HepG2 (cell line): ENCODE results near the gene BTRC. TPM values are rescaled to one million over a fixed set of nuclear protein-coding genes. Genes with fewer than 3 reads are reported as not detected.

ENCODE experiments used
- ATAC-seq: fragments of 200-7000 bp; cut with Tn5 transposase; 3 replicates; pipeline ENCODE4 v1.9.1; 2020; ENCODE audit warnings: mild to moderate bottlenecking, moderate library complexity
- BruUV-seq: library from RNA; stranded (reverse); fragments of 400-500 nt; replicated peaks from 2 replicates; lab custom pipeline; 2021; lab: Mats Ljungman, UMichigan
- CTCF ChIA-PET: fragments of 300-600 bp; formaldehyde crosslinking; extraction: SDS; loops from one replicate; lab custom pipeline; 2021; ENCODE audit warnings: low total read pairs, inconsistent platforms, low intra/inter-chr PET ratio; lab: Yijun Ruan, JAX
- POLR2A ChIA-PET: fragments of 350-600 bp; sonication (Branson Sonifier 250); formaldehyde crosslinking; loops from one replicate; lab custom pipeline; 2020; ENCODE audit warnings: antibody characterized with exemption, inconsistent platforms; lab: Yijun Ruan, JAX
- DNase-seq: peaks from one replicate; pipeline ENCODE4 v3.0.0-alpha.2; 2015; ENCODE audit warnings: low spot score
- FAIRE-seq: peaks from 3 replicates; lab custom pipeline; 2011; peaks lifted over from hg19 to GRCh38; lab: Jason Lieb, UNC
- H2AFZ ChIP-seq: one replicate; pipeline ENCODE4 v1.6.1; 2011; ENCODE audit warnings: low read length, inconsistent platforms
- H3K27ac ChIP-seq: fragments of 300-600 bp; 3 replicates; pipeline ENCODE4 v1.8.0; 2011; ENCODE audit warnings: mixed run types, mild to moderate bottlenecking, mixed read lengths, low read length, inconsistent platforms; ENCODE audit not compliant: insufficient read depth; ENCODE audit errors: extremely low read length
- H3K27me3 ChIP-seq, 2 experiments: fragments of 200-600 bp in 1 of 2; 2 replicates in 1 of 2; 3 replicates in 1 of 2; pipeline versions ENCODE4 v1.6.0 to v1.8.0; 2011; ENCODE audit warnings: low read length in 2 of 2, mild to moderate bottlenecking in 2 of 2, moderate library complexity in 2 of 2, inconsistent platforms in 1 of 2; ENCODE audit not compliant: insufficient read depth in 2 of 2, control insufficient read depth in 1 of 2
- H3K36me3 ChIP-seq, 2 experiments: fragments of 200-600 bp in 1 of 2; replicated peaks in 1 of 2; 2 replicates in 1 of 2; 3 replicates in 1 of 2; pipeline versions ENCODE4 v1.5.1 to v1.8.0; 2011; ENCODE audit warnings: low read length in 2 of 2, inconsistent platforms in 1 of 2; ENCODE audit not compliant: insufficient read depth in 2 of 2, control insufficient read depth in 1 of 2
- H3K4me1 ChIP-seq: 2 replicates; pipeline ENCODE4 v1.5.1; 2012; ENCODE audit warnings: low read length, inconsistent platforms; ENCODE audit not compliant: insufficient read depth
- H3K4me2 ChIP-seq: 2 replicates; pipeline ENCODE4 v1.6.0; 2011; ENCODE audit warnings: low read depth, low read length, inconsistent platforms
- H3K4me3 ChIP-seq, 3 experiments: fragments of 200-600 bp in 1 of 3; sonication (generic), shearing (Covaris generic) in 1 of 3; replicated peaks in 1 of 3; 2 replicates each; pipeline ENCODE4 v1.5.1; 2011 to 2016; ENCODE audit warnings: low read length in 3 of 3, inconsistent platforms in 2 of 3, low read depth in 2 of 3, mild to moderate bottlenecking in 2 of 3, control low read depth in 1 of 3, mixed read lengths in 1 of 3; ENCODE audit not compliant: insufficient read depth in 1 of 3
- H3K79me2 ChIP-seq: one replicate; pipeline ENCODE4 v1.6.1; 2011; ENCODE audit warnings: low read length, inconsistent platforms; ENCODE audit not compliant: insufficient read depth
- H3K9ac ChIP-seq: 2 replicates; pipeline ENCODE4 v1.6.0; 2011; ENCODE audit warnings: mild to moderate bottlenecking, low read depth, low read length, inconsistent platforms; ENCODE audit not compliant: insufficient read depth
- H3K9me3 ChIP-seq: 2 replicates; pipeline ENCODE4 v1.5.1; 2012; ENCODE audit warnings: mild to moderate bottlenecking, low read length
- H4K20me1 ChIP-seq: 2 replicates; pipeline ENCODE4 v1.6.0; 2011; ENCODE audit warnings: inconsistent platforms, mild to moderate bottlenecking, low read length, moderate library complexity; ENCODE audit not compliant: insufficient read depth
- FOXJ3 ChIP-seq: sonication (generic); formaldehyde crosslinking; IDR thresholded peaks from 2 replicates; pipeline ENCODE4 v1.4.0; 2020; ENCODE audit warnings: missing genetic modification reagents, mild to moderate bottlenecking, borderline replicate concordance
- JUNB ChIP-seq: sonication (generic); formaldehyde crosslinking; IDR thresholded peaks from 2 replicates; pipeline ENCODE4 v1.8.0; 2022; ENCODE audit warnings: missing genetic modification reagents, mild to moderate bottlenecking, borderline replicate concordance
- PHF8 ChIP-seq: sonication (generic); formaldehyde crosslinking; IDR thresholded peaks from 2 replicates; pipeline ENCODE4 v1.5.0; 2020; ENCODE audit warnings: missing genetic modification reagents
- TCF12 ChIP-seq, 2 experiments: fragments of 450-650 bp in 1 of 2; sonication (generic) in 1 of 2; formaldehyde crosslinking in 1 of 2; IDR thresholded peaks; 2 replicates each; pipeline versions ENCODE4 v1.6.1 to v1.8.0; 2017 to 2022; ENCODE audit warnings: antibody characterized with exemption in 1 of 2, mild to moderate bottlenecking in 1 of 2, missing genetic modification reagents in 1 of 2, moderate library complexity in 1 of 2
- ZBTB34 ChIP-seq: sonication (generic); formaldehyde crosslinking; IDR thresholded peaks from 2 replicates; pipeline ENCODE4 v1.8.0; 2022; ENCODE audit warnings: mild to moderate bottlenecking, missing genetic modification reagents
- ZNF605 ChIP-seq: sonication (generic); formaldehyde crosslinking; IDR thresholded peaks from 2 replicates; pipeline ENCODE4 v1.8.0; 2022; ENCODE audit warnings: mild to moderate bottlenecking, missing genetic modification reagents
- WGBS: methylation state at CpG from one replicate; pipeline ENCODE4 v1.1.6; 2017; ENCODE audit warnings: low lambda C conversion rate; 5-methylcytosine and 5-hydroxymethylcytosine counted together
- in situ Hi-C: cut with HindIII; loops from 2 replicates; pipeline ENCODE4 v1.10.0; 2017; ENCODE audit warnings: low pct_unique_long_range_greater_than_20kb; ENCODE audit not compliant: extremely low pct_ligation_motif_present
- intact Hi-C: fragments of 100-400 bp; cut with micrococcal nuclease; formaldehyde crosslinking; loops from one replicate; pipeline ENCODE4 v1.10.0; 2022; ENCODE audit not compliant: unreplicated experiment
- polyA plus RNA-seq, 8 experiments: library from polyadenylated mRNA; depleted of rRNA in 3 of 8; stranded (reverse) in 7 of 8; unstranded in 1 of 8; fragments of >200 nt; fragmentation: Illumina TruSeq in 4 of 8; extraction: Trizol in 4 of 8; gene quantifications; 2 replicates each; pipeline versions ENCODE4 v1.2.1 to v1.2.3, GENCODE V29; 2011 to 2016; ENCODE audit warnings: low read depth in 4 of 8, missing spikeins in 1 of 8, mixed read lengths in 1 of 8; ENCODE audit not compliant: insufficient read depth in 1 of 8
- total RNA-seq, 5 experiments: library from RNA; depleted of rRNA; stranded (reverse); fragments of >200 nt; fragmentation: Illumina TruSeq; extraction: Trizol; gene quantifications; 2 replicates each; pipeline ENCODE4 v1.2.3, GENCODE V29; 2016; ENCODE audit warnings: low read depth in 1 of 5

Gene BTRC
- total and polyA plus RNA-seq, 2 of the 13 experiments (the other 11 are each of a cell fraction or from before 2014, with no cell fraction given) = 12.0 to 14.4 TPM

GRCh38 chr10:101485207-101485606 lies 131.2 kb downstream of the BTRC start (continued):
- TF ChIP-seq JUNB (CRISPR knock-in tag) (no peak), PHF8 (no peak), TCF12 (IDR thresholded peaks at IDR 0.05) (no peak), TCF12 (CRISPR knock-in tag; IDR thresholded peaks at IDR 0.05) (no peak)

- no peak overlapping the region for H3K27ac ChIP-seq
- CTCF ChIA-PET = no interaction called here
Measured at GRCh38 chr10:101485681-101486554, 132.0 kb downstream of the BTRC start.

More at GRCh38 chr10:101485681-101486554, 132.0 kb downstream of the BTRC start:
- no TSS peak for BruUV-seq
- Histone ChIP-seq H3K27me3 (no peaks in the 10 kb centered on the region), H3K9me3 (no peaks in the 10 kb centered on the region), H3K79me2 (no peaks in the 10 kb centered on the region), H3K9ac (no peak overlapping the region), H3K4me2 (no peak overlapping the region), H4K20me1 (no peaks in the 10 kb centered on the region), H3K4me3 (no peak overlapping the region), H3K36me3 (no peaks in the 10 kb centered on the region), H3K4me1 (peaks cover 19% of the 10 kb centered on the region), H2AFZ (no peak overlapping the region)
- FAIRE-seq = no peak
- no peak for DNase-seq
- in situ Hi-C loops (no loop called here), intact Hi-C loops (no loop called here)
- no peak for ATAC-seq
- TF ChIP-seq FOXJ3 (CRISPR knock-in tag) = no peak
- no peak for TF ChIP-seq ZBTB34 (CRISPR knock-in tag)
- no peak for TF ChIP-seq ZNF605
- POLR2A ChIA-PET = no interaction called here
- WGBS = 89% methylated on average over 23 of the region's 23 CpGs
